ENCODE data around the gene PRRT3. TPM values are rescaled to one million over a fixed set of nuclear protein-coding genes. Genes with fewer than 3 reads are reported as not detected.

The PRRT3 gene
- total and polyA plus RNA-seq, 9 of the 15 experiments (the other 6 are each of a cell fraction or from before 2014, with no cell fraction given), result 0.06 to 1.9 (median 1.2) TPM

- Histone ChIP-seq H3K9ac (ENCODE audit: insufficient read depth in 1 of 2, low read depth in 2 of 2, low read length in 2 of 2) (peak within 1 kb of the TSS; percentile 73 to 91), H3K4me2 (ENCODE audit: insufficient read depth, low read length) (peak within 1 kb of the TSS; percentile 87), H3K79me2 (ENCODE audit: control insufficient read depth, insufficient read depth, low read length) (no peaks in the 10 kb centered on the region), H3K27ac (ENCODE audit: extremely low read depth, low read depth, low read length) (peak within 1 kb of the TSS; percentile 62; the same call in 2 of the 3 replicates), H3K9me3 (replicated peaks; ENCODE audit: control insufficient read depth, insufficient read depth, low read depth, low read length) (no peaks in the 10 kb centered on the region), H2AFZ (ENCODE audit: low read depth, low read length) (peak within 1 kb of the TSS; percentile 94), H4K20me1 (replicated peaks; ENCODE audit: control insufficient read depth, insufficient read depth, low read length) (no peaks in the 10 kb centered on the region), H3K36me3 (ENCODE audit: control insufficient read depth, insufficient read depth, low read length) (no peaks in the 10 kb centered on the region), H3K4me1 (replicated peaks in 1 of 2; ENCODE audit: control insufficient read depth in 2 of 2, insufficient read depth in 2 of 2, low read length in 2 of 2) (peaks cover 22 to 41% of the 10 kb centered on the region in 2 experiments), H3K4me3 (peak within 1 kb of the TSS; percentile 39), H3K27me3 (ENCODE audit: control insufficient read depth in 2 of 2, insufficient read depth in 2 of 2, low read length in 2 of 2) (no peaks in the 10 kb centered on the region), H3K9me1 (ENCODE audit: control insufficient read depth, insufficient read depth, low read length) (peaks cover 3% of the 10 kb centered on the region)
- intact Hi-C loops (cut with micrococcal nuclease), result loop anchor here (5.0 kb wide), 1 partner anchor 55 kb away; no protein-coding TSS in a partner anchor
- FAIRE-seq (peak; percentile 98), ATAC-seq (peak; percentile 95), DNase-seq (ENCODE audit: extremely low read depth in 1 of 4, low spot score in 3 of 4) (peak; percentile 87 to 94 (median 92))
- TSS peak; percentile 74 for BruUV-seq (replicated peaks)
- in situ Hi-C loops (cut with MboI), result no loop called here
- POLR2A ChIA-PET, result interaction anchor here (0.7 to 1.9 kb wide), 12 partner anchors 8 to 140 kb away, joined by 3 to 8 read pairs (median 3); partner anchors contain the start of gene CRELD1
- CTCF ChIA-PET (ENCODE audit: low intra/inter-chr PET ratio), result no interaction called here
- 20% methylated on average over 19 of the region's 19 CpGs for WGBS (ENCODE audit: insufficient coverage, low coverage, missing lambda C conversion rate)
- no peak for TF ChIP-seq KDM1A (IDR thresholded peaks at IDR 0.05)
- TF ChIP-seq POLR2B (IDR thresholded peaks at IDR 0.05; ENCODE audit: low read depth, partially characterized antibody), result peak; percentile 33
- TF ChIP-seq ZNF3 (CRISPR knock-in tag; IDR thresholded peaks at IDR 0.05), result no peak
- no peak for TF ChIP-seq MXD1 (CRISPR knock-in tag; IDR thresholded peaks at IDR 0.05; ENCODE audit: borderline replicate concordance, poor library complexity, severe bottlenecking)
- no peak for TF ChIP-seq ZBTB34 (CRISPR knock-in tag; IDR thresholded peaks at IDR 0.05)
- no peak for TF ChIP-seq CCNT2 (IDR thresholded peaks at IDR 0.05; ENCODE audit: borderline replicate concordance, extremely low read depth, insufficient read length, low read depth, low read length)
- TF ChIP-seq ZNF740 (CRISPR knock-in tag; IDR thresholded peaks at IDR 0.05), result peak; percentile 76
- TF ChIP-seq ZNF740 (tag; IDR thresholded peaks at IDR 0.05), result no peak; a peak in 1 of 4 replicates
- TF ChIP-seq FOXM1 (IDR thresholded peaks at IDR 0.05; ENCODE audit: low read depth), result no peak
- no peak for TF ChIP-seq FOXM1 (CRISPR knock-in tag; IDR thresholded peaks at IDR 0.05; ENCODE audit: low read depth)
- no peak for TF ChIP-seq ZNF212 (CRISPR knock-in tag; IDR thresholded peaks at IDR 0.05)
- no peak for TF ChIP-seq ZNF436 (CRISPR knock-in tag; IDR thresholded peaks at IDR 0.05)
- TF ChIP-seq ZNF830 (CRISPR knock-in tag; IDR thresholded peaks at IDR 0.05), result no peak
- TF ChIP-seq L3MBTL2 (IDR thresholded peaks at IDR 0.05), result no peak; the same call in none of the 2 replicates
- no peak for TF ChIP-seq SREBF2 (CRISPR knock-in tag; IDR thresholded peaks at IDR 0.05)
- no peak for TF ChIP-seq EWSR1 (IDR thresholded peaks at IDR 0.05; ENCODE audit: borderline replicate concordance, low read depth, partially characterized antibody)
- TF ChIP-seq ILK (tag; IDR thresholded peaks at IDR 0.05; ENCODE audit: borderline replicate concordance, low read depth), result no peak
- peak; percentile 79 for TF ChIP-seq ZEB2 (IDR thresholded peaks at IDR 0.05)
- no peak for TF ChIP-seq U2AF2 (optimal IDR thresholded peaks at IDR 0.05; ENCODE audit: low read depth, low read length)
- no peak for TF ChIP-seq ZNF23 (CRISPR knock-in tag; IDR thresholded peaks at IDR 0.05)
Measured at GRCh38 chr3:9916734-9917680, 35.2 kb downstream of the PRRT3 start, which contains the start of gene IL17RC. Gene IL17RC (plus strand): TSS chr3:9917098. CDS start chr3:9917316, 218 bp downstream.

Data from K562 (cell line).